Stomach (tissue), 4 donors: ENCODE measurements around the gene VPS33A.

Experiments used
- CTCF ChIP-seq, 7 experiments: fragments of 450-650 bp in 4 of 7; fragments of 200-600 bp in 3 of 7; sonication (generic) in 3 of 7; IDR thresholded peaks; one replicate each; pipeline ENCODE4 v1.5.1; 2016 to 2019; ENCODE audit warnings: antibody characterized with exemption in 7 of 7, control low read depth in 2 of 7, mild to moderate bottlenecking in 1 of 7
- POLR2A ChIP-seq, 4 donors: fragments of 450-650 bp; IDR thresholded peaks; one replicate each; pipeline ENCODE4 v1.6.1; 2016; ENCODE audit warnings: antibody characterized with exemption in 4 of 4, control low read depth in 2 of 4, mild to moderate bottlenecking in 1 of 4, moderate library complexity in 1 of 4

- no peak for TF ChIP-seq CTCF (IDR thresholded peaks at IDR 0.05)
- TF ChIP-seq POLR2A (IDR thresholded peaks at IDR 0.05): peak in 2 of 4 donors; percentile 70 to 97
Observed at GRCh38 chr12:122225683-122226365, 40.5 kb downstream of the VPS33A start, which contains the start of gene DIABLO.
